ENCODE data around the gene DCLK3. TPM values are rescaled to one million over a fixed set of nuclear protein-coding genes. Genes with fewer than 3 reads are reported as not detected.

DCLK3 gene
- total RNA-seq, 2 experiments from 2014 or later: not detected

- intact Hi-C loops (cut with DNase I, micrococcal nuclease): no loop called here
- ChIA-PET POLR2A (no interaction called here), CTCF (no interaction called here)
- no peaks in the 10 kb centered on the region for H3K36me3 ChIP-seq (ENCODE audit: insufficient read depth, low read length)
- H3K4me1 ChIP-seq (ENCODE audit: insufficient read depth, low read length): no peaks in the 10 kb centered on the region
- H3K9me3 ChIP-seq (ENCODE audit: control insufficient read depth in 1 of 2, insufficient read depth in 1 of 2, low read length in 2 of 2): no peaks in the 10 kb centered on the region
- H3K9me3 Mint-ChIP-seq: no peaks in the 10 kb centered on the region
- H3K27me3 ChIP-seq (ENCODE audit: control insufficient read depth in 1 of 2, insufficient read depth in 2 of 2, low read length in 2 of 2): no peaks in the 10 kb centered on the region
- TF ChIP-seq CTCF (IDR thresholded peaks at IDR 0.05): no peak
- ATAC-seq (ENCODE audit: poor library complexity) (no peak), DNase-seq (no peak)
- H3K4me3 ChIP-seq (ENCODE audit: low read length): no peak overlapping the region
- H3K27ac Mint-ChIP-seq: no peak overlapping the region
- no peaks in the 10 kb centered on the region for H3K36me3 Mint-ChIP-seq (ENCODE audit: low read depth)
- H3K4me1 Mint-ChIP-seq (ENCODE audit: low read depth): no peaks in the 10 kb centered on the region
- no peak overlapping the region for H3K4me3 Mint-ChIP-seq
- no peak overlapping the region for H3K27ac ChIP-seq (ENCODE audit: low read depth in 1 of 2, low read length in 2 of 2)
- H3K27me3 Mint-ChIP-seq: no peaks in the 10 kb centered on the region
Measured at GRCh38 chr3:36710606-36711005, 53.7 kb downstream of the DCLK3 start.

- H3K9me3 ChIP-seq (ENCODE audit: control insufficient read depth in 1 of 2, insufficient read depth in 1 of 2, low read length in 2 of 2): no peaks in the 10 kb centered on the region
- H3K27me3 Mint-ChIP-seq: no peaks in the 10 kb centered on the region
- no peaks in the 10 kb centered on the region for H3K4me1 Mint-ChIP-seq (ENCODE audit: low read depth)
- H3K36me3 ChIP-seq (ENCODE audit: insufficient read depth, low read length): no peaks in the 10 kb centered on the region
- ChIA-PET POLR2A (no interaction called here), CTCF (no interaction called here)
- no peaks in the 10 kb centered on the region for H3K9me3 Mint-ChIP-seq
- H3K27ac ChIP-seq (ENCODE audit: low read depth in 1 of 2, low read length in 2 of 2): no peak overlapping the region
- DNase-seq (no peak), ATAC-seq (ENCODE audit: poor library complexity) (no peak)
- TF ChIP-seq CTCF (IDR thresholded peaks at IDR 0.05): no peak
- no peak overlapping the region for H3K27ac Mint-ChIP-seq
- H3K4me3 Mint-ChIP-seq: no peak overlapping the region
- H3K36me3 Mint-ChIP-seq (ENCODE audit: low read depth): no peaks in the 10 kb centered on the region
- no peak overlapping the region for H3K4me3 ChIP-seq (ENCODE audit: low read length)
- H3K4me1 ChIP-seq (ENCODE audit: insufficient read depth, low read length): no peaks in the 10 kb centered on the region
- H3K27me3 ChIP-seq (ENCODE audit: control insufficient read depth in 1 of 2, insufficient read depth in 2 of 2, low read length in 2 of 2): no peaks in the 10 kb centered on the region
- intact Hi-C loops (cut with DNase I, micrococcal nuclease): no loop called here
Measured at GRCh38 chr3:36709826-36710365, 54.5 kb downstream of the DCLK3 start.

- H3K27ac ChIP-seq (ENCODE audit: low read depth in 1 of 2, low read length in 2 of 2): no peak overlapping the region
- ATAC-seq (ENCODE audit: poor library complexity) (no peak), DNase-seq (no peak)
- no peaks in the 10 kb centered on the region for H3K36me3 ChIP-seq (ENCODE audit: insufficient read depth, low read length)
- H3K27me3 ChIP-seq (ENCODE audit: control insufficient read depth in 1 of 2, insufficient read depth in 2 of 2, low read length in 2 of 2): no peaks in the 10 kb centered on the region
- no peaks in the 10 kb centered on the region for H3K9me3 ChIP-seq (ENCODE audit: control insufficient read depth in 1 of 2, insufficient read depth in 1 of 2, low read length in 2 of 2)
- Mint-ChIP-seq H3K27ac (no peak overlapping the region), H3K36me3 (ENCODE audit: low read depth) (no peaks in the 10 kb centered on the region), H3K4me1 (ENCODE audit: low read depth) (no peaks in the 10 kb centered on the region), H3K4me3 (no peak overlapping the region), H3K27me3 (no peaks in the 10 kb centered on the region), H3K9me3 (no peaks in the 10 kb centered on the region)
- intact Hi-C loops (cut with DNase I, micrococcal nuclease): no loop called here
- ChIA-PET CTCF (no interaction called here), POLR2A (no interaction called here)
- no peak overlapping the region for H3K4me3 ChIP-seq (ENCODE audit: low read length)
- no peak for TF ChIP-seq CTCF (IDR thresholded peaks at IDR 0.05)
- no peaks in the 10 kb centered on the region for H3K4me1 ChIP-seq (ENCODE audit: insufficient read depth, low read length)
Measured at GRCh38 chr3:36709281-36709680, 55.1 kb downstream of the DCLK3 start.
